ENCODE data around the gene ZFAND4.
"Not testable (repeated sequence)": the region's sequence is repeated elsewhere in the genome, so short reads cannot be mapped to it uniquely, and the experiment has no call there.

Gene ZFAND4

GRCh38 chr10:45586028-45586824 lies 86.3 kb downstream of the ZFAND4 start:
- Mint-ChIP-seq H3K4me1 (peaks cover 29% of the 10 kb centered on the region), H3K9me3 (peaks cover 5% of the 10 kb centered on the region), H3K27ac (no peak overlapping the region), H3K36me3 (no peaks in the 10 kb centered on the region), H3K4me3 (no peak overlapping the region)
- DNase-seq (ENCODE audit: low spot score in 2 of 2), result no peak
- peak; percentile 85 for ATAC-seq

GRCh38 chr10:45585131-45585530 lies 87.4 kb downstream of the ZFAND4 start:
- no peak overlapping the region for H3K4me3 Mint-ChIP-seq
- H3K36me3 Mint-ChIP-seq, result no peaks in the 10 kb centered on the region
- no peak overlapping the region for H3K27ac Mint-ChIP-seq
- H3K4me1 Mint-ChIP-seq, result peaks cover 35% of the 10 kb centered on the region
- peaks cover 5% of the 10 kb centered on the region for H3K9me3 Mint-ChIP-seq
- ATAC-seq (no peak), DNase-seq (ENCODE audit: low spot score in 2 of 2) (no peak)

- peaks cover 47% of the 10 kb centered on the region for H3K4me1 Mint-ChIP-seq
- DNase-seq (ENCODE audit: low spot score in 2 of 2) (no peak), ATAC-seq (no peak)
- no peaks in the 10 kb centered on the region for H3K36me3 Mint-ChIP-seq
- no peak overlapping the region for H3K4me3 Mint-ChIP-seq
- H3K9me3 Mint-ChIP-seq, result peaks cover 5% of the 10 kb centered on the region
- no peak overlapping the region for H3K27ac Mint-ChIP-seq
These were observed 90.2 kb downstream of the ZFAND4 start for GRCh38 chr10:45582386-45582781.

- H3K9me3 Mint-ChIP-seq, result peaks cover 3% of the 10 kb centered on the region
- peak overlapping the region; percentile 93 for H3K27ac Mint-ChIP-seq
- peaks cover 47% of the 10 kb centered on the region for H3K4me1 Mint-ChIP-seq
- peak overlapping the region; percentile 83 for H3K4me3 Mint-ChIP-seq
- DNase-seq (ENCODE audit: low spot score in 2 of 2) (no peak), ATAC-seq (peak; percentile 69)
- no peaks in the 10 kb centered on the region for H3K36me3 Mint-ChIP-seq
These were observed 90.8 kb downstream of the ZFAND4 start for GRCh38 chr10:45581582-45582385.

GRCh38 chr10:45581216-45581549 lies 91.4 kb downstream of the ZFAND4 start:
- H3K4me3 Mint-ChIP-seq, result peak overlapping the region; percentile 83
- peaks cover 47% of the 10 kb centered on the region for H3K4me1 Mint-ChIP-seq
- DNase-seq (ENCODE audit: low spot score in 2 of 2) (no peak), ATAC-seq (peak; percentile 54)
- H3K27ac Mint-ChIP-seq, result peak overlapping the region; percentile 93
- no peaks in the 10 kb centered on the region for H3K9me3 Mint-ChIP-seq
- H3K36me3 Mint-ChIP-seq, result no peaks in the 10 kb centered on the region

- ATAC-seq (peak; percentile 84), DNase-seq (ENCODE audit: low spot score in 2 of 2) (no peak)
- peak overlapping the region; percentile 93 for H3K27ac Mint-ChIP-seq
- H3K4me3 Mint-ChIP-seq, result peak overlapping the region; percentile 83
- peaks cover 47% of the 10 kb centered on the region for H3K4me1 Mint-ChIP-seq
- H3K9me3 Mint-ChIP-seq, result no peaks in the 10 kb centered on the region
- H3K36me3 Mint-ChIP-seq, result no peaks in the 10 kb centered on the region
These were observed 92.0 kb downstream of the ZFAND4 start for GRCh38 chr10:45580371-45581215.

- ATAC-seq (no peak), DNase-seq (ENCODE audit: low spot score in 2 of 2) (no peak)
- no peaks in the 10 kb centered on the region for H3K9me3 Mint-ChIP-seq
- peaks cover 37% of the 10 kb centered on the region for H3K4me1 Mint-ChIP-seq
- no peak overlapping the region for H3K27ac Mint-ChIP-seq
- no peaks in the 10 kb centered on the region for H3K36me3 Mint-ChIP-seq
- H3K4me3 Mint-ChIP-seq, result no peak overlapping the region
These were observed 94.1 kb downstream of the ZFAND4 start for GRCh38 chr10:45578384-45578971.

GRCh38 chr10:45575966-45576597 lies 96.5 kb downstream of the ZFAND4 start:
- Mint-ChIP-seq H3K4me1 (peaks cover 40% of the 10 kb centered on the region), H3K36me3 (no peaks in the 10 kb centered on the region)

GRCh38 chr10:45575032-45575761 lies 97.4 kb downstream of the ZFAND4 start:
- not testable (repeated sequence) for H3K36me3 Mint-ChIP-seq, H3K9me3 Mint-ChIP-seq, H3K4me3 Mint-ChIP-seq

More at GRCh38 chr10:45575966-45576597, 96.5 kb downstream of the ZFAND4 start:
- ATAC-seq, result no peak
- no peaks in the 10 kb centered on the region for H3K9me3 Mint-ChIP-seq
- H3K4me3 Mint-ChIP-seq, result no peak overlapping the region
- no peak for DNase-seq (ENCODE audit: low spot score in 2 of 2)
- H3K27ac Mint-ChIP-seq, result no peak overlapping the region

GRCh38 chr10:45569471-45569870 lies 103.1 kb downstream of the ZFAND4 start:
- no peak overlapping the region for H3K27ac Mint-ChIP-seq
- no peak overlapping the region for H3K4me3 Mint-ChIP-seq
- ATAC-seq (peak; percentile 56), DNase-seq (ENCODE audit: low spot score in 2 of 2) (no peak)
- peaks cover 33% of the 10 kb centered on the region for H3K4me1 Mint-ChIP-seq
- H3K9me3 Mint-ChIP-seq, result no peaks in the 10 kb centered on the region
- H3K36me3 Mint-ChIP-seq, result no peaks in the 10 kb centered on the region

More at GRCh38 chr10:45575032-45575761, 97.4 kb downstream of the ZFAND4 start:
- not testable (repeated sequence) for ATAC-seq; H3K27ac Mint-ChIP-seq; DNase-seq (ENCODE audit: low spot score in 2 of 2)
- peaks cover 32% of the 10 kb centered on the region for H3K4me1 Mint-ChIP-seq

- DNase-seq (ENCODE audit: low spot score in 2 of 2) (no peak), ATAC-seq (no peak)
- H3K9me3 Mint-ChIP-seq, result no peaks in the 10 kb centered on the region
- no peak overlapping the region for H3K4me3 Mint-ChIP-seq
- H3K36me3 Mint-ChIP-seq, result no peaks in the 10 kb centered on the region
- no peak overlapping the region for H3K27ac Mint-ChIP-seq
- H3K4me1 Mint-ChIP-seq, result peaks cover 26% of the 10 kb centered on the region
These were observed 106.2 kb downstream of the ZFAND4 start for GRCh38 chr10:45566415-45566814.
